Heart right ventricle (tissue), 16 donors: Measurements from ENCODE around the gene SSBP2. TPM values are rescaled to one million over a fixed set of nuclear protein-coding genes. Genes with fewer than 3 reads are reported as not detected.

Source experiments
- ATAC-seq, 8 donors: fragments of 200-7000 bp; cut with Tn5 transposase; one replicate each; pipeline ENCODE4 v1.9.1; 2020; ENCODE audit warnings: mild to moderate bottlenecking in 8 of 8, moderate library complexity in 8 of 8, moderate number of reproducible peaks in 1 of 8
- DNase-seq, 2 donors: peaks; one replicate each; pipeline ENCODE4 v3.0.0-alpha.2; 2020
- H3K27ac ChIP-seq, 10 donors: fragments of 200-600 bp; sonication (generic) in 2 of 10; one replicate each; pipeline versions ENCODE4 v1.5.0 to v1.8.0; 2020 to 2022; ENCODE audit warnings: mild to moderate bottlenecking in 3 of 10
- H3K27me3 ChIP-seq, 7 donors: fragments of 200-600 bp; one replicate each; pipeline ENCODE4 v1.8.0; 2021 to 2022; ENCODE audit warnings: mild to moderate bottlenecking in 2 of 7
- H3K36me3 ChIP-seq, 9 donors: fragments of 200-600 bp; sonication (generic) in 1 of 9; one replicate each; pipeline versions ENCODE4 v1.5.0 to v1.8.0; 2020 to 2022; ENCODE audit warnings: mild to moderate bottlenecking in 2 of 9
- H3K4me1 ChIP-seq, 9 donors: fragments of 200-600 bp; sonication (generic) in 1 of 9; one replicate each; pipeline versions ENCODE4 v1.5.0 to v1.8.0; 2020 to 2022; ENCODE audit warnings: mild to moderate bottlenecking in 4 of 9
- H3K4me3 ChIP-seq, 10 donors: fragments of 200-600 bp; sonication (generic) in 2 of 10; one replicate each; pipeline versions ENCODE4 v1.5.0 to v1.8.0; 2020 to 2022; ENCODE audit warnings: mild to moderate bottlenecking in 7 of 10, moderate library complexity in 2 of 10
- H3K9me3 ChIP-seq, 11 donors: fragments of 200-600 bp in 10 of 11; sonication (generic) in 2 of 11; one replicate each; pipeline versions ENCODE4 v1.5.0 to v1.8.0; 2013 to 2022; ENCODE audit warnings: mild to moderate bottlenecking in 2 of 11, control low read depth in 1 of 11, moderate library complexity in 1 of 11
- CTCF ChIP-seq, 9 donors: fragments of 200-600 bp; sonication (generic) in 2 of 9; IDR thresholded peaks; one replicate each; pipeline versions ENCODE4 v1.5.0 to v1.8.0; 2021 to 2022; ENCODE audit warnings: antibody characterized with exemption in 9 of 9, mild to moderate bottlenecking in 5 of 9, moderate library complexity in 1 of 9
- WGBS, 2 donors: extraction: QIAGEN DNeasy Blood & Tissue Kit; methylation state at CpG; one replicate each; pipeline ENCODE4 v1.1.7; 2013; ENCODE audit warnings: inconsistent platforms in 1 of 2; 5-methylcytosine and 5-hydroxymethylcytosine counted together
- intact Hi-C, 10 donors: fragments of 100-400 bp; cut with DNase I; formaldehyde crosslinking; loops; one replicate each; pipeline versions ENCODE4 v1.11.1 to v1.14.2; 2022
- polyA plus RNA-seq, 2 donors: library from polyadenylated mRNA; stranded (reverse); fragments of 200-250 nt; gene quantifications; one replicate each; pipeline ENCODE4 v1.2.3, GENCODE V29; 2013
- total RNA-seq, 10 donors: library from RNA; stranded (reverse); fragmentation: NEBNext Ultra II Directional in 3 of 10; extraction: Animal tissue kit (Norgen Biotek cat#: 25700) in 3 of 10; gene quantifications; one replicate each; pipeline versions ENCODE4 v1.2.1 to v1.2.4, GENCODE V29; 2021 to 2023
- donor health status: Arrhythmogenic right ventricular cardiomyopathy.
- donor health status: ischemic (EF 13 %, LVEDD 7.1; RV severe dilation, severe dysfunction).
- donor health status: healthy with polysubstance abuse.
- donor health status: DM: no; HTN: yes; CAD: no.
- donor health status: DM: no; HTN: no; CAD: no.
- donor health status: ischemic (EF 25% LVEDD 6.9; RV normal size, moderate dysfunction).
- donor health status: ischemic (EF 25% LVEDD 5.7; RV mildly dilated, moderate dysfunction).
- donor health status: healthy.
- donor health status: DM: yes; HTN: yes; CAD: no.
- donor health status: Ischemic cardiomyopathy.
- donor health status: ischemic (EF 35%, LVEDD 5.7; RV mildly dilated, moderate dysfunction).
- donor health status: nonischemic (EF 11% LVEDD 7.7; RV severe dilation, severe dysfunction).
- donor health status: DM: yes; HTN: yes; CAD: no.
- donor health status: PGD.
- donor health status: ischemic (EF 29% LVEDD 5.4; RV normal size, mild dysfunction).
- donor health status: nonischemic (EF 23%, LVEDD 6.1; RV moderate dilation, normal function).

Gene SSBP2
- total and polyA plus RNA-seq, 12 donors = 24.2 to 85.9 (median 52.0) TPM

GRCh38 chr5:81370912-81371311 is 380.0 kb downstream of the SSBP2 start:
- DNase-seq (no peak), ATAC-seq (no peak)
- Histone ChIP-seq H3K36me3 (no peaks in the 10 kb centered on the region), H3K9me3 (no peaks in the 10 kb centered on the region), H3K27me3 (peaks cover 0 to 14% (median 7%) of the 10 kb centered on the region in 7 donors), H3K4me3 (no peak overlapping the region), H3K4me1 (no peaks in the 10 kb centered on the region), H3K27ac (no peak overlapping the region)
- no peak for TF ChIP-seq CTCF (IDR thresholded peaks at IDR 0.05)
- intact Hi-C loops = no loop called here

GRCh38 chr5:81365541-81365940 is 385.4 kb downstream of the SSBP2 start:
- intact Hi-C loops = no loop called here

GRCh38 chr5:81363093-81363871 is 387.6 kb downstream of the SSBP2 start:
- H3K27me3 ChIP-seq = peaks cover 0 to 9% (median 0%) of the 10 kb centered on the region in 7 donors
- ATAC-seq (no peak), DNase-seq (no peak)
- 63 to 68% methylated on average over 4 of the region's 4 CpGs for WGBS, 2 donors
- no peak for TF ChIP-seq CTCF (IDR thresholded peaks at IDR 0.05)
- H3K36me3 ChIP-seq = no peaks in the 10 kb centered on the region
- H3K27ac ChIP-seq = no peak overlapping the region
- no peaks in the 10 kb centered on the region for H3K9me3 ChIP-seq
- no peaks in the 10 kb centered on the region for H3K4me1 ChIP-seq
- no peak overlapping the region for H3K4me3 ChIP-seq
- intact Hi-C loops = no loop called here

More at GRCh38 chr5:81365541-81365940, 385.4 kb downstream of the SSBP2 start:
- no peak for TF ChIP-seq CTCF (IDR thresholded peaks at IDR 0.05)
- Histone ChIP-seq H3K27ac (no peak overlapping the region), H3K4me3 (no peak overlapping the region), H3K9me3 (no peaks in the 10 kb centered on the region), H3K36me3 (no peaks in the 10 kb centered on the region), H3K4me1 (no peaks in the 10 kb centered on the region), H3K27me3 (peaks cover 0 to 5% (median 0%) of the 10 kb centered on the region in 7 donors)
- ATAC-seq (no peak), DNase-seq (no peak)
- WGBS, 2 donors = 89 to 90% methylated on average over 5 of the region's 5 CpGs

Other genes starting within 250 kb of the SSBP2 start
- 1 to 10 TPM; 4.6 to 8.0 (median 7.2) TPM for gene ATG10, start 220.9 kb upstream of the SSBP2 start, total RNA-seq
- gene ATG10, start 220.9 kb upstream of the SSBP2 start, polyA plus RNA-seq = 1 to 10 TPM; 4.8 to 5.0 TPM